Amygdala (tissue), 56 donors: ENCODE results near the gene TGM4.
"Not testable (repeated sequence)": the region's sequence is repeated elsewhere in the genome, so short reads cannot be mapped to it uniquely, and the experiment has no call there.

ENCODE experiments used
- DNase-seq, 56 donors: peaks; one replicate each; lab custom pipeline; 2025; lab: John Stamatoyannopoulos, UW

The TGM4 gene

DNA sequence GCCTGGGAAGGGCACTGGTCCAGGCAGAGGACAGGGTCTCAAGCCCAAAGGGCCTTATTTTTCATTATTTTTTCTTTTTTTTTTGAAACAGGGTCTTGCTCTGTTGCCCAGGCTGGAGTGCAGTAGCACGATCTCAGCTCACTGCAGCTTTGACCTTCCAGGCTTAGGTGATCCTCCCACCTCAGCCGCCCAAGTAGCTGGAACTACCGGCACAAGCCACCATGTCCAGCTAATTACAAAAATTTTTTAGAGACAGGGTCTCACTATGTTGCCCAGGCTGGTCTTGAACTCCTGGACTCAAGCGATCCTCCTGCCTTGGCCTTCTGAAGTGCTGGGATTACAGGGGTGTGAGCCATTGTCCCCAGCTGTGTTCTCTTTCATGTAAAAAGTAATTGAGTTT lies 75.4 kb downstream of the TGM4 start:
- not testable (repeated sequence) for DNase-seq

DNA sequence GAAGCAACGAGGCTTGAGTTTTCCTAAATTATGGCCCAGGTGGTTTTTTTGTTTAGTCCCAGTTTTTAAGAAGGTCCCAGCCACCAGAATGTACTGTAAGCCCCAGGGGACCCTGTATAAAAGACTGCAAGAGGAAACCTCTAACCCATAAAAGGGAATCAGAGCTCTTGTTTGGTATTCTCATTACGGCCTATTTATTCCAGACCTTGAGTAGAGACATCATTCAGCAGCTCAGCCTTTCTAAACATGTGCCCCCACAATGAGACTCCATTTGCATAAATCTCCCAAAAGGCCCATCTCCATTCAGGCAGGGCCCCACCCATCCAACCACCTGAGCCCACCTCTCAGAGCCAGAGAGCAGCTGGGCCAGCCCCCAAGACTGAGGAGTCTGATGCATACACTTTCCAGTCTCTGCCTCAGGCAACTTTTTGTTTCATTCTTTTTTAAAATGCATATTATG lies 75.9 kb downstream of the TGM4 start:
- no peak for DNase-seq

DNA sequence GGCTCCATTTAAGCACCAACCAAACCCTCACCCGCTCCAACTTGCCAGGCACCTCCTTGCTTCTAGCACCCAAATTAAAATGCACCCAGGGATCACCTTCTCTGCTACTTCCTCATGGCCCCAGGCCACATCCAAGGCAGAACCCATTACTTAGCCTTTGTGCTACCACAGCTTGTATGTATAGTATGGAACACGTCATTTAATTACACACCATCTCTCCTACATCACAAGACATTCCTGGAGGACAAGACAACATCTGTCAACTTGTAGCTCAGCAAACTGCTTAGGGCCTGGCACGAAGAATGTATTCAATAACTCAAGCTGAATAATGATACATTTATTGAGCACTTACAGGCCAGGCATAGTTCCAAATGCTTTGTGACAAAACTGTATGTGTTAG lies 78.3 kb downstream of the TGM4 start:
- DNase-seq = no peak

DNA sequence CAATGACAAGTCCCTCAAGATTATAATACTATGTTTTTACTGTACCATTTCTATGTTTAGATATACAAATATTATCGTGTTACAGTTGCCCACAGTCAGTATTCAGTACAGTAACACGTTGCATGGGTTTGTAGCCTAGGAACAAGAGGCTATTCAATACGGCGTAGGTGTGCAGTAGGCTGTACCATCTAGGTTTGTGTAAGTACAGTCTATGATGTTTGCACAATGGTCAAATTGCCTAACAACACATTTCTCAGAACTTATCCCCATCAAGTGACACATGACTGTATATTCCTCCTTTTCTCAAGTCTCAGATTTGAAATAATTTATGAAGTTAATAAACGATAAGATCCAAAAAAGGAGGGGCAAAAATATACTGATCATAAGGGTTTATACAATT lies 79.9 kb downstream of the TGM4 start:
- no peak for DNase-seq

DNA sequence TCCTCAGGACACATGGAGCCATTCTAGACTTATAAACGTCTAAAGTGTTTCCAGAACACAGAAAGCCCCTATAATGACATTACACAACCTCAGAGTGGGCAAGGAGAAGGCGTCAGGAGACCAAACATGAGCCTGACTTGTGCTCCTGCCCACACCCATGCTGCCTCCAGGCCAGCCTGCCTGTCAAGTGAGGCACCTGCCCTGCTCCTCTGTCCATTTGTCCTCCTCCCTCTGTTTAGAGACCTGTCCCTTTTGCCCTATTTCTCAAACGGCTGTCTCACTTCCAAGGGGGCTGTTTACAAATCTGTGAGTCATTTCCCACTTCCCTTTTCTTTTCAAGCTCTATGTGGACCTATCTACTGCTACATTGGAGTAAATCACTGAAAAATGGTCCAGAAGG lies 80.6 kb downstream of the TGM4 start:
- DNase-seq = no peak

DNA sequence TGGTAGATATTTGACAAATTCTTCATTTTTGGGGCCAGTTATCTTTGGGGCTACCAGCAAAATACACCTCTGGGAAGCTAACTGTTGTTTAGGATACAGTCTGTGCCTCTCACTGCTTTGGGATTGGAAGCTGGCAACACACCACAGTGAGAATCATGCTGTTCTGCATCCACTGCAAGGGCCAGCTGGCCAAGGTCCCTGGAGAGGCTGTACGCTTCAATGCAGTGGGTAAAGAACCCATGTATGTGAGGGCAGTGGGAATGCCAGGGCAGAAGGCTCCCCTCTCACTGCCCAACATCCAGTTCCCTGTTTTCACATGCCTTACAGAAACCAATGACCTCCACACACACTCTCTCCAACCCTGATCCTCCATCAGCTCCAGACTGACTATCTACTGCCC lies 81.5 kb downstream of the TGM4 start:
- DNase-seq = peak in 1 of 56 donors; percentile 13

DNA sequence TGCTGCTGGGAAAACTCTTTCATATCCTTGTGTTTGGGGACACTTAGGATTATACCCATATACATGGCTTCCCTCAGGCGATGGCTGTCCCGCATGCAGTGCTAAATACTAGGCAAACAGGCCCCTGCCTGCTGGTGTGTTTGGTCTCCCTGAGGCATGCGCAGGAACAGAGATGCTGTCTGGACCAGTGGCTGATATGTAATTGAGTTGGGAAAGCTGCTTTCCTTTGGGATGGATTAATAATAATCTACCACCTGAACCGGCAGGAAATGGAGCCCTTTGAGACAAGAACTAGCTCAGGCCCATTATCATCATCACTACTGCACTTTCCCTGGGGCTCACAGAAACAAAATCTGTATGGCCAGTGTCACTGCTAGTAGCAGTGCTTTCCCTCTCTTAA lies 83.6 kb downstream of the TGM4 start:
- no peak for DNase-seq

DNA sequence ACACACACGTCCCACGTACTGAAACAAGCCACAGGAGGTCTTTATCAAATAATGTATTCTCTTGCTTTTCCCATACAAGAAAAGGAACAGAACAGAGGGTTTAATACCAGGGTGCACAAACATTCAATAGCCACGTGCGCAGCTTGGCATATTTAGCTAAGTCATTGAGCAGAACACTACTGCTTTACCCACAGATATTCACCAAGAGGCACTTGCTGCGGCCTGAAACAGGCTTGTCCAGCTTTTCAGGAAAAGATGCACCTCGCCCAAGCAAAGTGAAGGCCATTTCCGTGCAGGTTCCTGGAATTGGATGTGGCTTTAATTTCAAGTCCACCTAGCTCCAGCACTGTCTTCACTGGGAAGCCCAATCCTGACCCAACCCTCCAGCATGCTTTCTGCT lies 84.0 kb downstream of the TGM4 start:
- no peak for DNase-seq

DNA sequence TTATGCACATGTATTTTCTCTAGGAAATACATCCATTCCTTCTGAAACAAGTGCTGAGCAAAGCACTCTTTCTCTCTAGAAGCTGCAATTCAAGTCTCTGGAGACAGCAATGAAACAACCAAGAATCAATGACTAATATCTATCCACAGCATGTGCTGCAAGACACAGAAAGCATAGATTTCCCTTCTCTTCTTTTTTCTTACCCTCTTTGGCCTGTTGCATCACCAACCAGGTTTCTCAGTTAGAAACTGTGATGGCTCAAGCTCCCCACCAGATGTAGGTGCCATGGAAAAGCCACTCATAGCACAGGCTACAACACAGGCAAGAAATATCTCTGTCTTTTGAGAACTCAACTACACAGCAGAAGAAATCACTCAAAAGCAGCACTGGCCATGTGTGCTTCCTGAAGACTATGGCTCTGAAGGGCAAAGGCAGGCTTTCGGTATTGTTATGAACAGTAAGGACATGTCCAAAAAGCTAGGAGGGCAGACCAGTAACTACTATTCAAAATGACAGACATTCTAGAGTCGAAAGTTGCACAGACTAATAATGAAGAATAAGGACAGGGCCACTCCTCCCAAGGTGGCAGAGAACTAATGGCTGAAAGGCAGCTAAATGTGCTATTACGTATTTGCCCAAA lies 86.1 kb downstream of the TGM4 start:
- DNase-seq = no peak

DNA sequence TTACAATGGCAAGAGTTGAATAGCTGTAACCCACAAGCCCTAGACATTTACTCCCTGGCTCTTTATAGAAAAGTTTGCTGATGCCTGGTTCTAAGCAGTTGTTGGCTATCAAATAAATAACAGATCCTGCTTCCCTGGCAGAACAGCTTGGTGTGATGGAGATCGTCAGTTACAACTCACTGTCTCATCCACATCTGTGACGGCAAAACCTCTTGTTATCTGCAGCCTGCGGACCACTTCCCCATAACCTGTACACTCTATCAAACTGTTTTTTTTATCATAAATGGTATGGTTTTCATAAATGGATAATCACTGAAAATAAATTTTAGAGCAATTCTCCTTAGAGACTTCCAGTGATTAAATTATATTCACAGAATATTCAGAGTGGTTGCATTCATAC lies 87.5 kb downstream of the TGM4 start:
- DNase-seq = no peak

DNA sequence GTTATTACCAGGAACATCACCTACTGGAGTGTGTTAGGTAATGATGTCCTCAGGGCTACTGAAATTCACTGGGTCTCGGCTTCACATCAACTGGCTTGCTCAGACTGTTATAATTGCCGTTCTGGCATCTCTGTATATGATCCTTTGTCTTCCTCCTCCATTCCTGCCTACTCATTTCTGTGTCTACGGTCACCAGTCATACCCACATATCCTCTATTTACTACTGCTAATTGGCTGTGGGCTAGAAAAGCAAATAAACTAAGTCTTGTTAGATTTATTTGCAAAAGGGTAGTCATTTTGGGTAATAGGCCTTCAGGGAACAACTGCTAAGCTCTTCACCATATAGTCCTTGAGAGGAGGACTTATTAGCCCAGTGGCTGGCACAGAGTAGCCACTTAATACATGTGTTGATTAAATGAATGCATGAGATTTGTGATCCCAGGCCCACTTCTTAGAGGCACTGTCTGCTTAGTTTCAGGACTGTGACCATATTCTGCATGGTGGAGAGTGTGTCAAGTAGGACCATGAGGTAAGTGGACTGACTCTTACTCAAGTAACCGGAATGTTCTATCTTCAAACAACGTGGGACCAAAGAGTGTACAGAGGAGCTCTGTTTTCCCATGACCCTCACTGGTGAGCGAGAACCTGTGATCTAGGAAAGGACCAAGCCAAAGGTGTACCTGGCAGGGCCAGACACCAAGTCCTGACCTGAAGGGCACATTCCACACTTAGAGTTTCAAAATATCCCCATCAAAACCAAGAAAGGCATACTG lies 88.4 kb downstream of the TGM4 start:
- DNase-seq = no peak

DNA sequence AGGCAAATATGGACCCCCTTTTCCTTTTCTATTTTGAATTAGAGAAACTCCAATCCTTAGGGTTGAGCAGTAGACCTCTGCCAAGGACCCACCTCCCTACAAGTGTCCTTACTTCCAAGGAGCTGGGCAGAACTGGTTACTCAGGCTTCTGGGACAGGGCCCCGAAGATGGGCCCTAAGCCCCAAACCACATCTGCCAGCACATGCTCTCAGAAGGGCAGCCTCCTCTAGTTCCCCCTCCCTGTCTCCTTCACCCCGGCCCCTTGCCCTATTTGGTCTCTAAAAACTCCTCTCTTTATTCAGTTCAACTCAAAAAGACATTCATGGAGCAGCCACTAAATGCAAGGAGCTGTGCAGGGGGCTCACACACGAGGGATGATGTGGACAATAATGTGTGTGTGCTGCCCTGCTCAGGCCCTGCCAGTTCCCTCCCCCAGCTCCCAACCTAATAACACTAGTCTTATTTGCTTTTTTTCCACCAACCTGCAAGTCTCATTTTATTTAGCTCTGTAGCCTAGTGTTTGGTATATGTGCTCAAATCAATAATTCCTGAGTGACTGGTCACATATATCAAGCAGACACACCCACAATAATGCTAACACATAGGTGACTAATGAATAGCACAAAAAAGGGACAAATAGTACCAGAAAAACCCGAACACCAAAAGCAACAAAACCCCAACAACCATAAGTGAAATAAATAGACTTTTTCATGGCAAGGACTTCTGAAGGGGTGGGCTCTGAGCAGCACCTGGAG lies 89.3 kb downstream of the TGM4 start:
- no peak for DNase-seq
